Measurements from ENCODE around the gene CYP2D6. TPM values are rescaled to one million over a fixed set of nuclear protein-coding genes. Genes with fewer than 3 reads are reported as not detected.
A peak's percentile ranks its signal among the peaks of the same experiment; 100 is the strongest.

The CYP2D6 gene
- total and polyA plus RNA-seq, 2 of the 13 experiments (the other 11 are each of a cell fraction or from before 2014, with no cell fraction given) = 1.0 to 3.7 TPM

- TF ChIP-seq PITX1 (CRISPR knock-in tag; IDR thresholded peaks at IDR 0.05) (peak; percentile 33; the same call in 1 of the 2 replicates), ZNF879 (CRISPR knock-in tag; IDR thresholded peaks at IDR 0.05) (no peak), ZNF136 (CRISPR knock-in tag; IDR thresholded peaks at IDR 0.05; ENCODE audit: low read depth) (no peak), CENPX (CRISPR knock-in tag; IDR thresholded peaks at IDR 0.05) (no peak), GTF3A (CRISPR knock-in tag; conservative IDR thresholded peaks at IDR 0.05) (no peak), RXRA (CRISPR knock-in tag; IDR thresholded peaks at IDR 0.05) (peak; percentile 73), ATRX (CRISPR knock-in tag; IDR thresholded peaks at IDR 0.05; ENCODE audit: borderline replicate concordance) (no peak), ZBTB38 (CRISPR knock-in tag; IDR thresholded peaks at IDR 0.05) (no peak; the same call in 1 of the 2 replicates), PCBP2 (optimal IDR thresholded peaks at IDR 0.05; ENCODE audit: low read depth, low read length, poor library complexity, severe bottlenecking) (no peak), ZNF292 (CRISPR knock-in tag; IDR thresholded peaks at IDR 0.05; ENCODE audit: borderline replicate concordance, low read depth) (no peak; the same call in 1 of the 2 replicates), FOXJ3 (CRISPR knock-in tag; IDR thresholded peaks at IDR 0.05; ENCODE audit: borderline replicate concordance) (peak; percentile 78; the same call in 1 of the 2 replicates), BCL6 (CRISPR knock-in tag; IDR thresholded peaks at IDR 0.05) (peak; percentile 53), FOSL1 (CRISPR knock-in tag; IDR thresholded peaks at IDR 0.05; ENCODE audit: borderline replicate concordance) (0 out of 2 replicates have a peak, but pooled peaks have one; percentile 22), ZNF263 (CRISPR knock-in tag; IDR thresholded peaks at IDR 0.05) (peak; percentile 44; the same call in 1 of the 2 replicates), ZNF816 (CRISPR knock-in tag; IDR thresholded peaks at IDR 0.05; ENCODE audit: borderline replicate concordance) (peak; percentile 84; the same call in 1 of the 2 replicates), ZBTB20 (CRISPR knock-in tag; IDR thresholded peaks at IDR 0.05; ENCODE audit: borderline replicate concordance, low read depth) (0 out of 2 replicates have a peak, but pooled peaks have one; percentile 34), SP140L (CRISPR knock-in tag; IDR thresholded peaks at IDR 0.05; ENCODE audit: borderline replicate concordance) (no peak), ZSCAN12 (CRISPR knock-in tag; IDR thresholded peaks at IDR 0.05) (no peak), SKIL (CRISPR knock-in tag; IDR thresholded peaks at IDR 0.05; ENCODE audit: borderline replicate concordance) (no peak), PAF1 (CRISPR knock-in tag; IDR thresholded peaks at IDR 0.05) (no peak)
- TF ChIP-seq, protein P1, sequence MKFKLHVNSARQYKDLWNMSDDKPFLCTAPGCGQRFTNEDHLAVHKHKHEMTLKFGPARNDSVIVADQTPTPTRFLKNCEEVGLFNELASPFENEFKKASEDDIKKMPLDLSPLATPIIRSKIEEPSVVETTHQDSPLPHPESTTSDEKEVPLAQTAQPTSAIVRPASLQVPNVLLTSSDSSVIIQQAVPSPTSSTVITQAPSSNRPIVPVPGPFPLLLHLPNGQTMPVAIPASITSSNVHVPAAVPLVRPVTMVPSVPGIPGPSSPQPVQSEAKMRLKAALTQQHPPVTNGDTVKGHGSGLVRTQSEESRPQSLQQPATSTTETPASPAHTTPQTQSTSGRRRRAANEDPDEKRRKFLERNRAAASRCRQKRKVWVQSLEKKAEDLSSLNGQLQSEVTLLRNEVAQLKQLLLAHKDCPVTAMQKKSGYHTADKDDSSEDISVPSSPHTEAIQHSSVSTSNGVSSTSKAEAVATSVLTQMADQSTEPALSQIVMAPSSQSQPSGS (CRISPR knock-in tag; IDR thresholded peaks at IDR 0.05) = peak; percentile 72; the same call in 1 of the 2 replicates
- TF ChIP-seq, protein P2, sequence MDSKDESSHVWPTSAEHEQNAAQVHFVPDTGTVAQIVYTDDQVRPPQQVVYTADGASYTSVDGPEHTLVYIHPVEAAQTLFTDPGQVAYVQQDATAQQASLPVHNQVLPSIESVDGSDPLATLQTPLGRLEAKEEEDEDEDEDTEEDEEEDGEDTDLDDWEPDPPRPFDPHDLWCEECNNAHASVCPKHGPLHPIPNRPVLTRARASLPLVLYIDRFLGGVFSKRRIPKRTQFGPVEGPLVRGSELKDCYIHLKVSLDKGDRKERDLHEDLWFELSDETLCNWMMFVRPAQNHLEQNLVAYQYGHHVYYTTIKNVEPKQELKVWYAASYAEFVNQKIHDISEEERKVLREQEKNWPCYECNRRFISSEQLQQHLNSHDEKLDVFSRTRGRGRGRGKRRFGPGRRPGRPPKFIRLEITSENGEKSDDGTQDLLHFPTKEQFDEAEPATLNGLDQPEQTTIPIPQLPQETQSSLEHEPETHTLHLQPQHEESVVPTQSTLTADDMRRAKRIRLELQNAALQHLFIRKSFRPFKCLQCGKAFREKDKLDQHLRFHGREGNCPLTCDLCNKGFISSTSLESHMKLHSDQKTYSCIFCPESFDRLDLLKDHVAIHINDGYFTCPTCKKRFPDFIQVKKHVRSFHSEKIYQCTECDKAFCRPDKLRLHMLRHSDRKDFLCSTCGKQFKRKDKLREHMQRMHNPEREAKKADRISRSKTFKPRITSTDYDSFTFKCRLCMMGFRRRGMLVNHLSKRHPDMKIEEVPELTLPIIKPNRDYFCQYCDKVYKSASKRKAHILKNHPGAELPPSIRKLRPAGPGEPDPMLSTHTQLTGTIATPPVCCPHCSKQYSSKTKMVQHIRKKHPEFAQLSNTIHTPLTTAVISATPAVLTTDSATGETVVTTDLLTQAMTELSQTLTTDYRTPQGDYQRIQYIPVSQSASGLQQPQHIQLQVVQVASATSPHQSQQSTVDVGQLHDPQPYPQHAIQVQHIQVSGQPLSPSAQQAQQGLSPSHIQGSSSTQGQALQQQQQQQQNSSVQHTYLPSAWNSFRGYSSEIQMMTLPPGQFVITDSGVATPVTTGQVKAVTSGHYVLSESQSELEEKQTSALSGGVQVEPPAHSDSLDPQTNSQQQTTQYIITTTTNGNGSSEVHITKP (CRISPR knock-in tag; IDR thresholded peaks at IDR 0.05; ENCODE audit: low read depth) = peak; percentile 95
Observed at GRCh38 chr22:42090596-42091454, 39.8 kb downstream of the CYP2D6 start, which contains the start of gene NDUFA6 (continued).

Data from HepG2 (cell line).